ENCODE data around the gene USP6.

USP6 gene

GRCh38 chr17:5181509-5182305 is 65.9 kb downstream of the USP6 start:
- no peak for TF ChIP-seq CTCF (conservative IDR thresholded peaks at IDR 0.05; ENCODE audit: low read depth, low read length)
- H3K4me3 ChIP-seq (ENCODE audit: low read depth, low read length), result no peak overlapping the region
- no peak for DNase-seq (ENCODE audit: low read depth)

- TF ChIP-seq CTCF (conservative IDR thresholded peaks at IDR 0.05; ENCODE audit: low read depth, low read length), result no peak
- no peak overlapping the region for H3K4me3 ChIP-seq (ENCODE audit: low read depth, low read length)
- no peak for DNase-seq (ENCODE audit: low read depth)
These were observed 67.0 kb downstream of the USP6 start for GRCh38 chr17:5182597-5183409.

GRCh38 chr17:5183410-5183793 is 67.6 kb downstream of the USP6 start:
- no peak overlapping the region for H3K4me3 ChIP-seq (ENCODE audit: low read depth, low read length)
- TF ChIP-seq CTCF (conservative IDR thresholded peaks at IDR 0.05; ENCODE audit: low read depth, low read length), result no peak
- no peak for DNase-seq (ENCODE audit: low read depth)

- no peak for DNase-seq (ENCODE audit: low read depth)
- no peak for TF ChIP-seq CTCF (conservative IDR thresholded peaks at IDR 0.05; ENCODE audit: low read depth, low read length)
- H3K4me3 ChIP-seq (ENCODE audit: low read depth, low read length), result no peak overlapping the region
These were observed 68.5 kb downstream of the USP6 start for GRCh38 chr17:5184288-5184687.

- H3K4me3 ChIP-seq (ENCODE audit: low read depth, low read length), result peak within 1 kb of the TSS; percentile 87
- TF ChIP-seq CTCF (conservative IDR thresholded peaks at IDR 0.05; ENCODE audit: low read depth, low read length), result peak; percentile 71
- peak; percentile 98 for DNase-seq (ENCODE audit: low read depth)
These were observed 75.9 kb downstream of the USP6 start, which contains the start of gene ZNF594 for GRCh38 chr17:5191541-5192417. Gene ZNF594 (minus strand): TSS chr17:5191868. CDS start chr17:5184256, 7,612 bp downstream.

- no peak for TF ChIP-seq CTCF (conservative IDR thresholded peaks at IDR 0.05; ENCODE audit: low read depth, low read length)
- DNase-seq (ENCODE audit: low read depth), result no peak
- H3K4me3 ChIP-seq (ENCODE audit: low read depth, low read length), result no peak overlapping the region
These were observed 78.5 kb downstream of the USP6 start for GRCh38 chr17:5194346-5194745.

All from choroid plexus epithelial cell (primary cell).